ENCODE measurements around the gene CYBC1. TPM values are rescaled to one million over a fixed set of nuclear protein-coding genes. Genes with fewer than 3 reads are reported as not detected.
A peak's percentile ranks its signal among the peaks of the same experiment; 100 is the strongest.

The CYBC1 gene
- total and polyA plus RNA-seq, 4 experiments from 2014 or later: 166 to 249 (median 237) TPM

DNA sequence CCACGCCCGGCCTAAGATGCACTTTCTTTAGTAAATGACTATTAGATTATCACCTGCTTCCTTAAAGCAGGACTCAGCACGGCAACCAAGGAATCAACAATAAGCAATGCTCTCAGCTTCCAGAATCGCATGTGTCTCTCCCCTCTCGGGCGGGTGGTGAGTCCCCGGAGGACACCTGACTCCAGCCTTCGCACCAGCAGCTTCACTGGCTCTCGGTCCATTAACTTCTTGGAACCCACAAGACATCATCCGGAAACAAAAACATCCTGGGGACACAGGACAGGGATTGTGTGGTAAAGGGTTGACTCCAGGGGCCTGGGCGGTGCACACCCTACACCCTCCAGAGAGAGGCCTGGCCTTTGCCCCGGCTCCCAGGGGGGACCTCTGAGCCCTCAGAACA lies 56.3 kb downstream of the CYBC1 start:
- no peaks in the 10 kb centered on the region for H3K27me3 Mint-ChIP-seq
- H3K9me3 ChIP-seq (ENCODE audit: control insufficient read depth in 1 of 2, low read length in 2 of 2): no peaks in the 10 kb centered on the region
- no peaks in the 10 kb centered on the region for H3K4me1 ChIP-seq (ENCODE audit: insufficient read depth, low read length)
- no peak overlapping the region for H3K27ac Mint-ChIP-seq
- H3K36me3 ChIP-seq (ENCODE audit: insufficient read depth, low read length): no peaks in the 10 kb centered on the region
- H3K4me3 ChIP-seq (ENCODE audit: low read length in 2 of 2): no peak overlapping the region
- peaks cover 0 to 2% (median 0%) of the 10 kb centered on the region in 8 donors for H3K9me3 Mint-ChIP-seq
- POLR2A ChIA-PET (ENCODE audit: partially characterized antibody): no interaction called here
- no peak overlapping the region for H3K4me3 Mint-ChIP-seq
- peaks cover 12 to 18% of the 10 kb centered on the region in 2 donors for H3K36me3 Mint-ChIP-seq
- H3K27me3 ChIP-seq (ENCODE audit: insufficient read depth, low read length): no peaks in the 10 kb centered on the region
- no peak for DNase-seq
- H3K4me1 Mint-ChIP-seq: peaks cover 0 to 6% (median 0%) of the 10 kb centered on the region in 4 donors
- CTCF ChIA-PET (ENCODE audit: partially characterized antibody): interaction anchor here (1.0 to 1.3 kb wide), 2 partner anchors 20 to 160 kb away, joined by 3 read pairs; no protein-coding TSS in a partner anchor
- intact Hi-C loops (cut with micrococcal nuclease): no loop called here
- no peak overlapping the region for H3K27ac ChIP-seq (ENCODE audit: low read depth, low read length)

DNA sequence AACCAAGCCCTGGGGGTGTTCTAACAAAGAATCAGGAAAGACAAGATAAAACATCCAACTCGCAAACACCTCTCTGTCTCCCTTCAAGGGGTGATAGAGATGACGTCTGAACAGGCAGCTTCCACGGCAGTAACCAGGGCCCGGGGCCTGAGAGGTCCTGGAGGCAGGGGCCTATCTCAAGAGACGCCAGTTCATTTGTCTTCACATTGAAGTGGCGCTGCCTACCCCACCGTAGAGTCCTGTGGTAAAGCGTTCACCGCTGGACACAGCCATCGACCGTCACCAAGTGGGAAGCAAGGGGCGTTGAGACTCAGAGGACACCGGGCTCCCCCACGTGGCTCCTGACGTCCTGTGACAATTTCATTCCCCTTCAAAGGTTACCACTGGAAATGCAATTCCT lies 57.6 kb downstream of the CYBC1 start:
- no peaks in the 10 kb centered on the region for H3K4me1 ChIP-seq (ENCODE audit: insufficient read depth, low read length)
- no peaks in the 10 kb centered on the region for H3K36me3 ChIP-seq (ENCODE audit: insufficient read depth, low read length)
- Mint-ChIP-seq H3K36me3 (peaks cover 12 to 18% of the 10 kb centered on the region in 2 donors), H3K4me1 (peaks cover 0 to 6% (median 0%) of the 10 kb centered on the region in 4 donors), H3K27me3 (no peaks in the 10 kb centered on the region), H3K4me3 (no peak overlapping the region), H3K27ac (peak overlapping the region in 1 of 7 donors; percentile 29), H3K9me3 (peaks cover 0 to 2% (median 0%) of the 10 kb centered on the region in 8 donors)
- POLR2A ChIA-PET (ENCODE audit: partially characterized antibody): no interaction called here
- no peaks in the 10 kb centered on the region for H3K27me3 ChIP-seq (ENCODE audit: insufficient read depth, low read length)
- H3K27ac ChIP-seq (ENCODE audit: low read depth, low read length): no peak overlapping the region
- no peak for DNase-seq
- CTCF ChIA-PET (ENCODE audit: partially characterized antibody): no interaction called here
- intact Hi-C loops (cut with micrococcal nuclease): no loop called here
- no peaks in the 10 kb centered on the region for H3K9me3 ChIP-seq (ENCODE audit: control insufficient read depth in 1 of 2, low read length in 2 of 2)
- H3K4me3 ChIP-seq (ENCODE audit: low read length in 2 of 2): no peak overlapping the region

Other genes with a start within 250 kb of the CYBC1 start
- gene CCDC57, start 237.9 kb downstream of the CYBC1 start, total RNA-seq: 10 to 100 TPM; 80.5 to 88.7 TPM
- gene CCDC57, start 237.9 kb downstream of the CYBC1 start, polyA plus RNA-seq: 10 to 100 TPM; 41.6 to 43.6 TPM
- 10 to 100 TPM; 30.3 to 31.4 TPM for gene SLC16A3, start 221.7 kb downstream of the CYBC1 start, total RNA-seq
- 1 to 10 TPM; 1.4 to 5.6 TPM for gene SLC16A3, start 221.7 kb downstream of the CYBC1 start, polyA plus RNA-seq
- 100 to 1,000 TPM; 182 TPM for gene CSNK1D, start 177.1 kb downstream of the CYBC1 start, total RNA-seq
- 10 to 100 TPM; 31.6 to 77.2 TPM for gene CSNK1D, start 177.1 kb downstream of the CYBC1 start, polyA plus RNA-seq
- gene CD7, start 133.1 kb downstream of the CYBC1 start, total RNA-seq: 10 to 100 TPM; 40.9 to 41.0 TPM
- 10 to 100 TPM; 53.1 to 82.6 TPM for gene CD7, start 133.1 kb downstream of the CYBC1 start, polyA plus RNA-seq
- 1 to 10 TPM; 5.3 to 6.1 TPM for gene SECTM1, start 117.0 kb downstream of the CYBC1 start, total RNA-seq
- 1 to 10 TPM; 2.2 to 4.3 TPM for gene SECTM1, start 117.0 kb downstream of the CYBC1 start, polyA plus RNA-seq
- gene TEX19, start 91.5 kb downstream of the CYBC1 start, total RNA-seq: not detected
- not detected for gene TEX19, start 91.5 kb downstream of the CYBC1 start, polyA plus RNA-seq
- gene UTS2R, start 79.0 kb downstream of the CYBC1 start, total RNA-seq: not detected
- not detected for gene UTS2R, start 79.0 kb downstream of the CYBC1 start, polyA plus RNA-seq
- gene HEXD, start 32.4 kb downstream of the CYBC1 start, total RNA-seq: 100 to 1,000 TPM; 105 to 113 TPM
- 10 to 100 TPM; 12.6 to 15.1 TPM for gene HEXD, start 32.4 kb downstream of the CYBC1 start, polyA plus RNA-seq
- 10 to 100 TPM; 28.8 to 30.3 TPM for gene OGFOD3, start 32.2 kb downstream of the CYBC1 start, total RNA-seq
- 10 to 100 TPM; 23.4 to 36.1 TPM for gene OGFOD3, start 32.2 kb downstream of the CYBC1 start, polyA plus RNA-seq
- gene NARF, start 8.0 kb upstream of the CYBC1 start, total RNA-seq: 10 to 100 TPM; 80.8 to 82.9 TPM
- gene NARF, start 8.0 kb upstream of the CYBC1 start, polyA plus RNA-seq: 100 to 1,000 TPM in 1 of 2 donors, 10 to 100 TPM in 1; 94.2 to 146 TPM
- gene FOXK2, start 69.0 kb upstream of the CYBC1 start, total RNA-seq: 10 to 100 TPM; 51.5 to 57.5 TPM
- gene FOXK2, start 69.0 kb upstream of the CYBC1 start, polyA plus RNA-seq: 1 to 10 TPM; 1.3 to 6.8 TPM
- gene WDR45B, start 197.7 kb upstream of the CYBC1 start, total RNA-seq: 10 to 100 TPM; 66.3 to 66.7 TPM
- gene WDR45B, start 197.7 kb upstream of the CYBC1 start, polyA plus RNA-seq: 10 to 100 TPM; 35.1 to 48.4 TPM
- gene RAB40B, start 247.9 kb upstream of the CYBC1 start, total RNA-seq: 1 to 10 TPM; 5.1 to 5.8 TPM
- 1 to 10 TPM; 2.6 to 4.0 TPM for gene RAB40B, start 247.9 kb upstream of the CYBC1 start, polyA plus RNA-seq